ENCODE data around the gene PRR7.

The PRR7 gene

GRCh38 chr5:177446200-177447065 lies at the start of gene PRR7:
TSS of gene PRR7 (plus strand) at chr5:177446814. CDS start at chr5:177455068, 8,254 bp downstream.
- TF ChIP-seq POLR2A (IDR thresholded peaks at IDR 0.05; ENCODE audit: low read length), result peak; percentile 69
- no peak for TF ChIP-seq GATA1 (IDR thresholded peaks at IDR 0.05; ENCODE audit: low read depth, low read length)

GRCh38 chr5:177397875-177398390 lies 48.7 kb upstream of the PRR7 start:
- no peak for TF ChIP-seq POLR2A (IDR thresholded peaks at IDR 0.05; ENCODE audit: low read length)
- no peak for TF ChIP-seq GATA1 (IDR thresholded peaks at IDR 0.05; ENCODE audit: low read depth, low read length)
- DNase-seq, result no peak

More at GRCh38 chr5:177446200-177447065, at the start of gene PRR7:
- peak; percentile 72 to 75 for DNase-seq

GRCh38 chr5:177399997-177400868 lies 46.4 kb upstream of the PRR7 start, which contains the start of gene PFN3:
TSS of gene PFN3 (minus strand) at chr5:177400661. CDS start at chr5:177400576, 85 bp downstream.
- DNase-seq, result peak; percentile 28 to 36
- TF ChIP-seq GATA1 (IDR thresholded peaks at IDR 0.05; ENCODE audit: low read depth, low read length) (no peak), POLR2A (IDR thresholded peaks at IDR 0.05; ENCODE audit: low read length) (no peak)

GRCh38 chr5:177402271-177403043 lies 44.2 kb upstream of the PRR7 start:
- peak; percentile 57 to 68 for DNase-seq
- TF ChIP-seq GATA1 (IDR thresholded peaks at IDR 0.05; ENCODE audit: low read depth, low read length) (no peak), POLR2A (IDR thresholded peaks at IDR 0.05; ENCODE audit: low read length) (no peak)

GRCh38 chr5:177403102-177403791 lies 43.4 kb upstream of the PRR7 start:
- DNase-seq, result peak; percentile 44 to 48
- TF ChIP-seq POLR2A (IDR thresholded peaks at IDR 0.05; ENCODE audit: low read length) (no peak), GATA1 (IDR thresholded peaks at IDR 0.05; ENCODE audit: low read depth, low read length) (no peak)

- DNase-seq, result peak; percentile 87 to 92
Measured at GRCh38 chr5:177403792-177404640, 42.6 kb upstream of the PRR7 start.

GRCh38 chr5:177404641-177405179 lies 41.9 kb upstream of the PRR7 start:
- DNase-seq, result no peak
- TF ChIP-seq POLR2A (IDR thresholded peaks at IDR 0.05; ENCODE audit: low read length) (no peak), GATA1 (IDR thresholded peaks at IDR 0.05; ENCODE audit: low read depth, low read length) (no peak)

More at GRCh38 chr5:177403792-177404640, 42.6 kb upstream of the PRR7 start:
- TF ChIP-seq POLR2A (IDR thresholded peaks at IDR 0.05; ENCODE audit: low read length) (no peak), GATA1 (IDR thresholded peaks at IDR 0.05; ENCODE audit: low read depth, low read length) (no peak)

- TF ChIP-seq GATA1 (IDR thresholded peaks at IDR 0.05; ENCODE audit: low read depth, low read length) (no peak), POLR2A (IDR thresholded peaks at IDR 0.05; ENCODE audit: low read length) (no peak)
- no peak for DNase-seq
Measured at GRCh38 chr5:177405312-177405711, 41.3 kb upstream of the PRR7 start.

GRCh38 chr5:177405805-177406204 lies 40.8 kb upstream of the PRR7 start:
- TF ChIP-seq GATA1 (IDR thresholded peaks at IDR 0.05; ENCODE audit: low read depth, low read length), result no peak
- no peak for TF ChIP-seq POLR2A (IDR thresholded peaks at IDR 0.05; ENCODE audit: low read length)
- DNase-seq, result no peak

- TF ChIP-seq GATA1 (IDR thresholded peaks at IDR 0.05; ENCODE audit: low read depth, low read length) (no peak), POLR2A (IDR thresholded peaks at IDR 0.05; ENCODE audit: low read length) (no peak)
- DNase-seq, result no peak
Measured at GRCh38 chr5:177409043-177409801, 37.4 kb upstream of the PRR7 start, which contains the start of gene F12. TSS of gene F12 (minus strand) at chr5:177409564. CDS start at chr5:177409527, 37 bp downstream.

- no peak for TF ChIP-seq POLR2A (IDR thresholded peaks at IDR 0.05; ENCODE audit: low read length)
- TF ChIP-seq GATA1 (IDR thresholded peaks at IDR 0.05; ENCODE audit: low read depth, low read length), result no peak
- DNase-seq, result no peak
Measured at GRCh38 chr5:177410575-177410974, 36.0 kb upstream of the PRR7 start.

Measured in erythroblast (primary cell).